ENCODE measurements around the gene DLK1.

Gene DLK1

DNA sequence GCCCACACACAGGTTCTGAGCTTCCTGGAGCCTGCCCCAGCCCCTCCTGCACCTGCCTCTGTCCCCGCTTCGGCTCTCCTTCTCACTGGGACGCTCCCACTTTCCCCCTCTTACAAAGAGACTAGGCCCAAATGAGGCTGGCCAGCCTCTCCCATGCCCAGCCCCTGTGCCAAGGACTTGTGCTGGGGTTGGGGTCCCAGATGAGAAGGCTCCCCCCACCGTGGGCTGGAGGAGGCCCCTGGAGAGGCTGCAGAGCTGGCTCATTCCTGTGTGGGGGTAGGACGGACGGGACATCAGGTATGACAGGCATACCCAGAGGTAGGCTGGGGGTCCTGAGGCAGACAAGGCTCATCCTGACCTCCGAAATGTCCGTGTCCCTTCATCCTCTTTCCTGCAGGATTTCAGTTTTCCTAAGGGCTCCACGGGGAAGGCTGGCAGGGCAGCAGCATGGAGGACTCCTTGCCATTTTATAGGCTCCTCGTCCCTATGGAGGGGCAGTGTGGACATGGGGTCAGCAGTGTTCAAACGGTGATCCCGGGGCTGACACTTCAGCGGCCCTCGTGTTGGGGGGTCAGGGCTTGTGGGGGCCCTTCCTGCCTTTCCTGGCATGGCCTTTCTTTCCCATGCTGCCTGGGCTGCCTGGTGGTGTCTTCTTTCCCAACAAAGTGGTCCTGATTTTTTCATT, 50.1 kb downstream of the DLK1 start:
- DNase-seq, result no peak

DNA sequence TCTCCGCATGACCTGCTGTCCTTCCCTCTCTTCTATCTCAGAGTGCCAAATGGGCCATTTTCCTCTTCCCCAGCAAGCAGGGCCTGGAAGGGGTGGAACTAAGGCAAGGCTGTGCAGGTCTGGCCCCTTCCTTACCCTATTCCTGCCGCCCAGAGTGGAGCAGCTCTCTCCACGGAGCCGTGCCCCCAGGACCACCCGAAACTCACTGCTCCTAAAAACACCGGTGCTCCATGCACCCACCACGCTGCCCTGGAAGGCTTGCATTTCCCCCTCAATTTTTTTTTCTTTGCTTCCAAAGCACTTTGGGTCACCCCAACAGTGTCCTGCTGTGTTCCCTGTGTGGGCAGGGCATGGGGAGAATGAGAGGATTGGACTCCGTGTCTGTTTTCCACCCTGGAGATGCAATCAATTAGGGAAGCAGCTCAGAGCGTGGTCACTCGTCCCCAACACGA, 50.7 kb downstream of the DLK1 start:
- no peak for DNase-seq

DNA sequence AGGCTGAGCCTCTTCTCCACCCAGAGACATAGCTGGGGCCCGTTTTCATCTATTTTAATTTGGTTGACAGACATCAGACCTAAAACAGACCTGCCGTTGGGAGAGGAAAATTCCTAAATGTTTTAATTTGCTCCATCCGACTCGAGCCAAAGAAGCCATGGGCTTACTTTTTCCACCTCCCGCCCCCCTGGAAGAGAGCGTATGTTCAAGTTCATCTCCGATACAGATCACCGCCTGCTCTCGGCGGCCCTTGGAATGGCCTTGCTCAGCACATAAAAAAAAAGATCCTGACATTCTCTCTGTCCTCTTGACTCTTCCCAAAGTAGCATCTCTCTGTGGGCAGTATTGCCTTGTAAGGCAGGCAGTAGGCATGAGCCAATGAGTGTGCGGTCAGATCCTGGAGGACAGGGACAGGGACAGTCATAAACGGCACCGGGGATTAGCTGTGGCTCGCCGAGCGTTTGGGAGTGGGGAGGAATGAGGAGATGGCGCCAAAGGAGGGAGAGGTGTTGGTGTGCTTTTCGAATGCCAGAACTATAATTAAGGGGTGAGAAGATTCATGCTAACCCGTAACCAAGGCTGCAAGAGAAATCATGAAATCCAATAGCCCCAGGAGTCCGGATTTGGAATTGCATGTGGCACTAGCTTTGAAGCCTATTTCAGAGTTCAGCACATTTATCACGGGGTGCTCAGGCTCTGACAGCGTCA, 51.3 kb downstream of the DLK1 start:
- DNase-seq, result no peak

DNA sequence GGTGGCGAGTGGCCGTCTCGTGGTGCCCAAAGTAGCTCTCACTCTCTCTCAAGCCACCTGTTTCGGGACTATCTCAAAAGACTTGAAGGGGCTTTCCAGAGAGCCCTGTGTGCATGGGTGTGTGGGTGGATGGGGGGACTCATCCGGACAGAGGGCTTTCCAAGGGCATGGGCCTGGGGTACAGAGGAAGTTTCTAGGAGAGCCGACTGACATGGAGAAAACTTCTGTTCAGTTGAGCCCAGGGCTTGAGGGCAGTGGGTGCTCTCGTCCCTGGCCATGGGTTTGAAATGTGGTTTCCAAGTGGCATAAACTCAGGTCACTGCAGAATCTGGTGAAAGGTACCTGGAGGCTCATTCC, 51.8 kb downstream of the DLK1 start:
- DNase-seq, result no peak

GRCh38 chr14:100778951-100779690, 52.4 kb downstream of the DLK1 start:
- DNase-seq, result no peak

DNA sequence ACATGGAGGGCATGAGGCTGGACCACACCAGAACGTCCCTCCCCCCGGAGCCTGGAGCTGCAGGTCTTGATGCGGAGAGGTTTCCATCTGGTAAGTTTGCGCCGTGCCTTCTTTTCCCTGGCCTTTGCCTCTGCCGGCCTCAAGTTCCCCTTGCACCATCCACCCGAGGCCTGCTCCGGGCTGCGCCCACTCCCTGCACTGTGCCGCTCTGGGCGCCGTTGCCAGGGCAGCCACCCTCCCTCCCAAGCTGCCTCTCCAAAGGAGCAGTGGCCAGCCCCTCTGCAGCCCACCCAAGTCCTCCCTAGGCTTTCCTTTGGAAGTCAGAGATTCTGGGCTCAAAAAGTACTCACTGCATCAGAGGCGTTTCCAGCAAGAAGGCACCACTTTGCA, 53.0 kb downstream of the DLK1 start:
- no peak for DNase-seq

DNA sequence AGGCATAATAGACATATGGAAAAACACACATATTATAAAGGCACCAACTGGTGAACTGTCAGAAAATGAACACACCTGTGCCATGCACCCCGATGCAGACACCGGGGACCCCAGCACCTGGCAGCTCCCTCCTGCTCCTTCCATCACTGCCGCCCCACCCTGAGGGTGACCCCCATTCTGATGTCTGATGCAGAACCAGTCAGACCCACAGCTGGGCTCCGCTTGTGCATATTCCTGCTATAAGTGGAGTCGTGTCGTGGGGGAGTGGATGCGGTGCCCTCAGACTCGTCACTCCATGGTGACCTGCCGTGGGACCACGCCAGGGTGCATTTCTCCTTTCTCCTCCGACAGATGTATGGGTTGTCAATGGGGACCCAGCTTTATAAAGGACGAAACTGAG, 53.6 kb downstream of the DLK1 start:
- DNase-seq, result no peak

GRCh38 chr14:100780646-100781355, 54.1 kb downstream of the DLK1 start:
- DNase-seq, result no peak

- DNase-seq, result no peak
Measured at GRCh38 chr14:100781952-100782351, 55.3 kb downstream of the DLK1 start.

DNA sequence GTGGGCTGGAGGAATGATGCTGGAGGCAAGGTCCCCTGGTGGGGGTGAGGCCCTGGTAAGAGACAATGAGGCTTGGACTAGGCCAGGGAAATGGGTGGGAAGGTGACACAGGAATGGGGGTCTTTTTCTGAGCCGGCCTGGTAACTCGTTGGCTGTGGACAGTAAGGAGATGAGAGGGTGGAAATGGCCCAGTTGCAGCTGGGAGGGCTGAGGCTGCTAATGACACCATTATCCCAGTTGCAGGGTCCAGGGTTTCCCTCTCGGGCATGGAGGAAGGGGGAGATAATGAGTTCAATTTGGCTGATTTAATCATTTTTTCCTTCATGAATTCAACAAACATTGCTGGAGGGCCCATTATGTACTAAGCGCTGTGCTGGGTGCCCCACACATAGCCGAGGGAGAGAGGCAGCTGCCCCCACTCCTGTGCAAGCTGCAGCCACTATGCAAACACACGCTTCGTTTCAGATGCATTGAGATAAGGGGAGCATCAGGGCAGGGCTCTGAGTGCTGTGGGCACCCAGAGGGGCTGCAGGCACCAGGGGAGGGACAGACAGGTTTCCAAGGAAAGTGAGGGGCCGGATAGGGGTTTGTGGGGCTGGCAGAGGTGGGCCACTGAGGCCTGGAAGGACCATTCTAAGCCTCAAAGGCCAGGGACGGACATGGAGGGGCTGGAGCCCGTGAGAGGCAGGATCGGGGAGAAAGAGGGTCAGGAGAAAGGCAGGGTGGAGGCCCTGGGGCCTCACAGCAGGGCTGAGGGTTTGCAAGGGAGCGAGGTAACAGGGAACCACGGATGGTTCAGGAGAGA, 56.0 kb downstream of the DLK1 start:
- DNase-seq, result no peak

DNA sequence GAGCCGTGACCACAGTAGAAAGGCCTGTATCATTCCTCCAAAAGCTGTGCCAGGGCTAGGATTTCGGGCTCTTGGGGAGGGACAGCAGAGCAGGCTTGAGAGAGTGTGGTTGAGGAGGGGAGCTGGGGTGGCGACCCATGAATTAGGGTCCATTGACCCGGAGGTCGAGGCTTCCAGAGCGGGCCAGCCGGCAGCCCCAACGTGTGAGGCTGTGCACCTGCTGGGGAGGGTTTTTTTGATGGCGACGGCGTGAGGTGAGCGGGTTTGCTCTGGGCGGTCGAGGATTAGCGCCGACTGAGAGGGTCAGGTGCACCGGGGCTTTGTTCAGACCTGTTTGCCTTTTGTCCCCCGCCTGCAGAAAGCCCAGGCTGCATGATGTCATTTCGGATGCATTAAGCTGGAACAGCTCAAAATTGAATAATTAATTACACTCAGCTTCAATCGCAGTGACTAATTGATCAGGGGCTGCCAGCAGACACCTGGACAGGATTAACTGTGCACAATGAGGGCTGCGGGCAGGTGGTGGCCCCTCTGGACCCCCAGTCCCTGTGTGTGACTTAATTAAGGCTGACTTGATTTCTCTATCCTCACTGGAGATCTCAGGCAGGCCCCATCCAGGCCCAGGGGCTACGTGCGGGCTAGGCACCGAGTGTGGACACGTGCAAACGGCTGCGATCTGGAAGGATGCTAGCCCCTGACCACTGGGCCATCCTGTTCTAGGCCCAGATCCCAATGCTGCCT, 57.1 kb downstream of the DLK1 start:
- DNase-seq, result no peak

DNA sequence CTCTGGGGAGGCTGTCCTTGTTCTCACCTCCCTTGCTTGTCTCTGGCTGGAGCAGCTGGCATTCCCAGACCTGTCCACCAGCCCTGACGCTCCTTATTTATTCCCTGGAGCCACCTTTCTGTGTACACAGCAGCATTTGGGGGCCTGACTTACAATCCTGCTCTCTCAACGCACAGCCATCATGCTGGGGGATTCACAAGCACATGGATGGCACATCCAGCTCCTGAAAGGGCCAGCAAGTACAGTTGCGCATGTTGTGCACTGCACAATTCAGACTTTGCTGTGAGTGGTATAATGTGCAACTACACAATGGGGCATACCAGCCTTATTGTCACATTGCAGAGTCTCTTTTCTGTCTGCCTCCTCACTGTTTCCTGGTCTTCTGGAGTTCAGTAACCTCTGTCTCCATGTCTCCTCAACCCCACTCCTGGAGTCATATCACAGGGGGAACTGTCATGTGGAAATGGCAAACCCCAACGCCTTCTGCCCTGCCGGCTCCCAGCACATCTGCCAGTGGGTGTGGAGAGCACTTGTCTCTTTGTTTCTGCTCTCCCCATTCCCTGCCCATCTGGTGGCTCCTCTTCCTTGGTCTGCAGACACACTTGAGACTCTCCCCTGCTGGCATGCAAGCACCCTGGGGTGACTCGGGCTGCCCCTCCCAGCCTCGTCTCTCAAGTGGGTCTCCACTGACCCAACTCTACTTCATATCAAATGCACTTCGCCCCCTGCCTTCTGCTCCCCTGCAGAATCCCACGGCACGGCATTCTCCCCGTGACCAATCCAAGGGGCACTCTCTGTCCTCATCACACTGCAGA, 58.0 kb downstream of the DLK1 start:
- DNase-seq, result no peak

DNA sequence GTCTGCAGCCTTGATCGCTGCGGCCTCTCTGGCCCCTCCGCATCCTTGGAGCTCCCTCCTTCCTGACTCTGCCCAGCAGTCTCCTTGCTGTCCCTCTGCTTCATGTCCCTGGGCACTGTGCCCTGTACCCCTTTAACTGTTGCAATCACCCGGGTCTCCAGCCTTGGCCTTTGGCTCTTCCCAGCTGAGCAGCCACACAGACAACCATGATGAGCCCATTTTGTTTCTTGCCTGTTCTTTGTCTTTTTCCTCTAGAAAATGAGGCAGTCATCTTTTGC, 58.6 kb downstream of the DLK1 start:
- DNase-seq, result no peak

GRCh38 chr14:100785626-100786025, 58.9 kb downstream of the DLK1 start:
- no peak for DNase-seq

- peak in 27 of 51 donors; percentile 5 to 64 (median 29) for DNase-seq
Measured at GRCh38 chr14:100786131-100786530, 59.4 kb downstream of the DLK1 start.

DNA sequence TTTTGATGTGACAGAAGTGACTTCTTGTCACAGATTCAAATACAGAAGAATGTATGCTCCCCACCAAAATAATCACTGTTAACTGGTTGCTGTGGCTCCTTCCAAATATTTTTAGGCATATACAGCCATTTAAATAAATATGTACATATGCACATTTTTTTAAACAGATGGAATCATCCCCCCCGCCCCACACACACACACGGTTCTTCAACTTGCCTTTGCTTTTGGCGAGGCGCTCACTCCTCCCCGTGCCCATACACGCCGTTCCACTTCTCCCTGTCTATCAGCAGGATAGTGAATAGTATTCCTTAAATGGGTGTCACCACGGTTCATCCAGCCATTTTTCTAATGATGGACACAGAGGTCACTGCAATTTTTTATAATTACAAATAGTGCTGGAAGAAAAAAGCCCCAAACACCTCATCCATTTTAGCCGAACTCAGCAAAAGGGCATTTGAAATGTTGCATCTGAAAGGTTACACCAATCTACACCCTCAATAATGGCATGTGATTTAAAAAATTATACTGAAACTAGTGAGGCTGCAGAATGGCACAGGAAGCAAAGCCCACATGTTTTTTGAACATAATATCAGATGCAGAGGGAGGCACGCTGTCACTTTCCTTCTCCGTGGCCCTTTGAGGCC, 60.0 kb downstream of the DLK1 start:
- no peak for DNase-seq

DNA sequence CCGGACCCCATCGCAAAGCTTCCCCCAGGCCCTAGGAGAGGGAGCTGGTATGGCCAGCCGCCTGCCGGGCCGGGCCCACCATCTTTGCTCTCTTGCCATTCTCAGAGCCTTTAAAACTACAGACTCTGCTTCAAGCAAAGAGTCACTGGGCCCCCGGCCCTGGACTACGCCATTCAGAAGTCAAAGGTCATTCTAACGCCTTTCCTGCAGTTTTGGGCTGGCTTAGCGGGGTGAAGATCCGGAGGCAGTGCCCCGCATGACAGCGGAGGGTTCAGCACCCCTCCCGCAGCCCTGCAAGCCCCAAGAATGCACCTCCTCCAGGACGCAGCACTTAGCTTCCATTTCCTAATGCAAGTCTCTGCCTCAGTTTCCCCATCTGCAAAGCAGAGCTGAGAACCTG, 61.0 kb downstream of the DLK1 start:
- no peak for DNase-seq
